Measurements from ENCODE around the gene ENTPD1. TPM values are rescaled to one million over a fixed set of nuclear protein-coding genes. Genes with fewer than 3 reads are reported as not detected.
A peak's percentile ranks its signal among the peaks of the same experiment; 100 is the strongest.

The ENTPD1 gene
- total RNA-seq, 2 experiments from 2014 or later, result 0.26 to 0.35 TPM

DNA sequence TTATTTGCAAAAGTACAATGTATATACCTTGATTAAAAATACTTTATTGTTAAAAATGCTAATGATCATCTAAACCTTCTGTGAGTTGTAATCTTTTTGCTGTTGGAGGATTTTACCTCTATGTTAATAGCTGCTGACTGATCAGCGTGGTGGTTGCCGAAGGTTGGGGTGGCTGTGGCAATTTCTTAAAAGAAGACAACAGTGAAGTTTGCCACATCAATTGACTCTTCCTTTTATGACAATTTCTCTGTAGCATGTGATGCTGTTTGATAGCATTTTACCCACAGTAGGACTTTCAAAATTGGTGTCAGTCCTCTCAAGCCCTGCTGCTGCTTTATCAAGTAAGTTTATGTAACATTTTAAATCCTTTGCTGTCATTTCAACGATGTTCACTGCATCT lies 16.9 kb upstream of the ENTPD1 start:
- Mint-ChIP-seq H3K27me3 (ENCODE audit: low read depth) (peaks cover 15% of the 10 kb centered on the region), H3K9me3 (no peaks in the 10 kb centered on the region), H3K4me1 (ENCODE audit: low read depth) (no peaks in the 10 kb centered on the region), H3K27ac (no peak overlapping the region), H3K36me3 (ENCODE audit: low read depth) (no peaks in the 10 kb centered on the region), H3K4me3 (no peak overlapping the region)
- intact Hi-C loops (cut with micrococcal nuclease), result no loop called here
- no peak for DNase-seq
- CTCF ChIA-PET, result no interaction called here

DNA sequence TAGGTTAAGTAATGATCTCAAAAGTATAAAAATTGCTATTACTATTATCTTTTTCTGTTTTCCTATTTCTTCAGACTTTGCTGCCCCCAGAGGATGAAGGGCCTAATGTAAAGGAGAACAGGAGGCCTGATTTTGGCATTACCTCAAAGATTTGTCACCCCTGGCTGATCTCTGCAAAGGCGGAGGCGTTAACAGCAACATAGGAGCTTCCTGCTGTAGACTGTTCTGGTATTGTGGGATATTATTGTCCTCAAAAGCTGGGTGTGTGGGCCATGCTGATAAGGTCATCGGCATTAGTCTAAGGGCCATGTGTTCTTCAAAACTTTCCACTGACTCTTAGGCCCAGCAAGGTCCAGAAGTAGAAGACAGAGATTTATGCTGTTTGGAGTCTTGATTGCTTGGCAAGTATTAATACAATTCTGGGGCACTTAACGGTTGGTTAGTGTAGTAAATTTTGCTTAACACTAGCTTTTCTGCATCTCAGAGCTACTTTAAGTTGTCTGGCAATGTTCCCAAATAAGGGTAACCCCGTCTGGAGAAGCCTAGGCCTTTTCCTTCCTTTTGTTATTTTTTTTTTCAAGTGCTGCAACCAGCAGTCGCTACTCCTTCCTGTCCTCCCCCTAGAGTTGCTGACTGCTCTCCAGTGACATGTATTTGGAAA lies 14.0 kb upstream of the ENTPD1 start:
- no peak for DNase-seq
- CTCF ChIA-PET, result no interaction called here
- H3K36me3 Mint-ChIP-seq (ENCODE audit: low read depth), result no peaks in the 10 kb centered on the region
- H3K4me1 Mint-ChIP-seq (ENCODE audit: low read depth), result no peaks in the 10 kb centered on the region
- peaks cover 11% of the 10 kb centered on the region for H3K27me3 Mint-ChIP-seq (ENCODE audit: low read depth)
- intact Hi-C loops (cut with micrococcal nuclease), result no loop called here
- H3K9me3 Mint-ChIP-seq, result no peaks in the 10 kb centered on the region
- no peak overlapping the region for H3K4me3 Mint-ChIP-seq
- H3K27ac Mint-ChIP-seq, result no peak overlapping the region

DNA sequence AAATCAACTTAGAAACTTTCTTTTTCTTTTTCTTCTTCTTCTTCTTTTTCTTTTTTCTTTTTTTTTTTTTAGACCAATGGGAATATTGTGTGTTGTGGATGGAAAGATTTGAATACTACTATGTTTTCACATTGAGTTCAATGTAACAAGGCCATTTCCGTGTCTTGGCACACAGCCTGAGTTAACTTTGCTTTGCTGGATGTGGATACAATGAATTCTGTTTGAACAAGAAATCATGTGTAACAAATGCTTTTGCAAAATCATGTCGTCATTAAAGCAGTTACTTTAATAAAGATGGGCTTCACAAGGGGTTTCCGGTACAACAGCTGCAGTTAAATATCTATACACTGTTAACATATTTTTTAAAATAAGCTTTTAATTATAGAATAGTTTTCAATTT lies 13.5 kb upstream of the ENTPD1 start:
- H3K27ac Mint-ChIP-seq, result no peak overlapping the region
- intact Hi-C loops (cut with micrococcal nuclease), result no loop called here
- CTCF ChIA-PET, result no interaction called here
- peaks cover 9% of the 10 kb centered on the region for H3K27me3 Mint-ChIP-seq (ENCODE audit: low read depth)
- H3K4me1 Mint-ChIP-seq (ENCODE audit: low read depth), result no peaks in the 10 kb centered on the region
- H3K36me3 Mint-ChIP-seq (ENCODE audit: low read depth), result no peaks in the 10 kb centered on the region
- no peak overlapping the region for H3K4me3 Mint-ChIP-seq
- DNase-seq, result no peak
- H3K9me3 Mint-ChIP-seq, result no peaks in the 10 kb centered on the region

DNA sequence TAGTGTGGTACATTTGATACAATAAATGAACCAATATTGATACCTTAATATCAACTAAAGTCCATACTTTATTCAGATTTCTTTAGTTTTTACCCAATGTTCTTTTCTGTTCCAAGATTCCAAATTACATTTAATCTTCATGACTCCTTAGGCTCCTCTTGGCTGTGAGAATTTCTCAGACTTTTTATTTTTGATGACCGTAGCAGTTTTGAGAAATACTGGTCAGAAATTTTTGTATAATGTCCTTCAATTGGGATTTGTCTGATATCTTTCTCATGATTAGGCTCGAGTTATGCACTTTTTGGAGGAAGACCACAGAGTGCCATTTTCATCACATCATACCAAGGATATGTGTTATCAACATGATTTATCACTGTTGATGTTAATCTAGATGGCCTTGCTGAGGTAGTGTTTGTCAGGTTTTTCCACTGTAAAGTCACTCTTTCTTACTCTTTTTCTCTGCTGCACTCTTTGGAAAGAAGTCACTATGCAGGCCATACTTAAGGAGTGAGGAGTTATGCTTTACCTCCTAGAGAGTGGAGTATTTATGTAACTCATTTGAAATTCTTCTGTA lies 12.9 kb upstream of the ENTPD1 start:
- intact Hi-C loops (cut with micrococcal nuclease), result no loop called here
- H3K4me1 Mint-ChIP-seq (ENCODE audit: low read depth), result no peaks in the 10 kb centered on the region
- H3K4me3 Mint-ChIP-seq, result no peak overlapping the region
- DNase-seq, result no peak
- CTCF ChIA-PET, result interaction anchor here (0.6 kb wide), 1 partner anchor 99 kb away, joined by 4 read pairs; no protein-coding TSS in a partner anchor
- H3K27me3 Mint-ChIP-seq (ENCODE audit: low read depth), result peaks cover 4% of the 10 kb centered on the region
- H3K27ac Mint-ChIP-seq, result no peak overlapping the region
- no peaks in the 10 kb centered on the region for H3K36me3 Mint-ChIP-seq (ENCODE audit: low read depth)
- H3K9me3 Mint-ChIP-seq, result no peaks in the 10 kb centered on the region

DNA sequence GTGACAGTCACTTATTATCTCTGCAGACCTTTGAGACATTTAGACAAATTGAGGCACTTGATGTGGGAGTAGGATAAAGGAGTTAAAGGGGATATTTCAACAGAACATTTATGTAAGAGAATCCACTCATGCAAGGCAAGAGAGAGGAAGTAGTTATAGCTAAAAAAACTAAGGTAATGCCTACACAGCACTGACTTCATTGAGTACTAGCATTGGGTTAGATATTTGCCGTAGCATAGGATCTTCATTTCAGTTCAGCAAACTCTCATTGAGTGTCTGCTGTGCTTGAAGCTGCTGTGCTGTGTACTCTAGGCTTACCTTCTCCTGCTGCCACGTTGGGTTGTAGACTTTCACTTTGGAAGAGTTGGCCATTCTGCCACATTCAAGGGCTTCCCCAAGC lies 10.5 kb upstream of the ENTPD1 start:
- CTCF ChIA-PET, result interaction anchor here (1.4 kb wide), 1 partner anchor 52 kb away, joined by 4 read pairs; the partner anchor contains the start of gene TCTN3
- H3K27me3 Mint-ChIP-seq (ENCODE audit: low read depth), result peaks cover 12% of the 10 kb centered on the region
- intact Hi-C loops (cut with micrococcal nuclease), result no loop called here
- H3K4me1 Mint-ChIP-seq (ENCODE audit: low read depth), result no peaks in the 10 kb centered on the region
- H3K4me3 Mint-ChIP-seq, result no peak overlapping the region
- DNase-seq, result no peak
- H3K27ac Mint-ChIP-seq, result no peak overlapping the region
- no peaks in the 10 kb centered on the region for H3K36me3 Mint-ChIP-seq (ENCODE audit: low read depth)
- no peaks in the 10 kb centered on the region for H3K9me3 Mint-ChIP-seq

DNA sequence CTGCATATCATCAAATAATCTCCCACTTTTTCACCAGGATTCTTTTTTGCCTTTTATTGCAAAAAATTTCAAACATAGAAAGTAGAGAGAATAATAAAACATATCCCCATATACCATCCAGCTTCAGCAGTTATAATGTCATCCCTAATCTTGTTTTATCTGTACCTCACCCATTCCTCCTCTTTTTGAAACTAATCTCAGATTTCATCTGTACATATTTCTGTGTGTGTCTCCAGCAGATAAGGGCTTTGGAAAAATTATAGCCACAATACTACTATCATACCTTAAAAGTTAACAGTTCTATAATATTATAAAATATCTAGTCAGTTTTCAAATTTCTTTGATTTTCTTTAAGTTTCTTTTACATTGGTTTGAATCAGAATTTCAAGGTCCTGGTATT lies 7.6 kb upstream of the ENTPD1 start:
- CTCF ChIA-PET, result no interaction called here

DNA sequence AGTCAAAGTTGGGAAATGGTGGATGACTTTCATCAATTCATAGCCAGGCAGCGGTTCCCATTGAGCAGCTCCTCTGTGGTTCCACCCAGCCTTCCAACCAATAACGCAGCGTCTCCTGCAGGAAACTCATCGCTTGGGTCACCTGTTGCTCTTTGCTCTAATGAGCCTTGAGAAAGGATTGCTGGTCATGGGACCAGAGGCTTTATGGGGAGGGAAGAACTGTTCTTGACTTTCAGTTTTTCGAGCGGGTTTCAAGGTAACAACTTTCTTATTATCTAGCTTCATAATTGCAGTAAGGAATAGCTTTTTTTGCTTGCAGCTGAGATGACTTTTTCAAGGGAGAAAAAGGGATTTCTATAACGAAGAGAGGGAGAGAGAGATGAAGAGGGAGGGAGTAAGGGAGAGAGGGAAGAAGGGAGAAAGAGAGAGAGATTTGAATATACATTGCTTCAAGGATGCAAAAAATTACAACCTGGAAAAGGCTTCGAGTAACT lies 405 bp upstream of the ENTPD1 start:
- no peak for DNase-seq
- intact Hi-C loops (cut with micrococcal nuclease), result loop anchor here (5.0 kb wide), 1 partner anchor 87 kb away; no protein-coding TSS in a partner anchor
- H3K27me3 Mint-ChIP-seq (ENCODE audit: low read depth), result peaks cover 28% of the 10 kb centered on the region
- H3K9me3 Mint-ChIP-seq, result no peaks in the 10 kb centered on the region
- CTCF ChIA-PET, result interaction anchor here (1.5 to 2.2 kb wide), 2 partner anchors 62 to 86 kb away, joined by 4 to 13 read pairs; partner anchors contain the start of gene TCTN3
- peak overlapping the region; percentile 30 for H3K4me3 Mint-ChIP-seq
- H3K4me1 Mint-ChIP-seq (ENCODE audit: low read depth), result peaks cover 5% of the 10 kb centered on the region
- H3K27ac Mint-ChIP-seq, result no peak overlapping the region
- H3K36me3 Mint-ChIP-seq (ENCODE audit: low read depth), result no peaks in the 10 kb centered on the region

More for the DNA sequence above, 7.6 kb upstream of the ENTPD1 start:
- no peaks in the 10 kb centered on the region for H3K9me3 Mint-ChIP-seq
- no peaks in the 10 kb centered on the region for H3K36me3 Mint-ChIP-seq (ENCODE audit: low read depth)
- peaks cover 19% of the 10 kb centered on the region for H3K27me3 Mint-ChIP-seq (ENCODE audit: low read depth)
- no peak overlapping the region for H3K27ac Mint-ChIP-seq
- DNase-seq, result no peak
- intact Hi-C loops (cut with micrococcal nuclease), result no loop called here
- H3K4me1 Mint-ChIP-seq (ENCODE audit: low read depth), result no peaks in the 10 kb centered on the region
- no peak overlapping the region for H3K4me3 Mint-ChIP-seq

DNA sequence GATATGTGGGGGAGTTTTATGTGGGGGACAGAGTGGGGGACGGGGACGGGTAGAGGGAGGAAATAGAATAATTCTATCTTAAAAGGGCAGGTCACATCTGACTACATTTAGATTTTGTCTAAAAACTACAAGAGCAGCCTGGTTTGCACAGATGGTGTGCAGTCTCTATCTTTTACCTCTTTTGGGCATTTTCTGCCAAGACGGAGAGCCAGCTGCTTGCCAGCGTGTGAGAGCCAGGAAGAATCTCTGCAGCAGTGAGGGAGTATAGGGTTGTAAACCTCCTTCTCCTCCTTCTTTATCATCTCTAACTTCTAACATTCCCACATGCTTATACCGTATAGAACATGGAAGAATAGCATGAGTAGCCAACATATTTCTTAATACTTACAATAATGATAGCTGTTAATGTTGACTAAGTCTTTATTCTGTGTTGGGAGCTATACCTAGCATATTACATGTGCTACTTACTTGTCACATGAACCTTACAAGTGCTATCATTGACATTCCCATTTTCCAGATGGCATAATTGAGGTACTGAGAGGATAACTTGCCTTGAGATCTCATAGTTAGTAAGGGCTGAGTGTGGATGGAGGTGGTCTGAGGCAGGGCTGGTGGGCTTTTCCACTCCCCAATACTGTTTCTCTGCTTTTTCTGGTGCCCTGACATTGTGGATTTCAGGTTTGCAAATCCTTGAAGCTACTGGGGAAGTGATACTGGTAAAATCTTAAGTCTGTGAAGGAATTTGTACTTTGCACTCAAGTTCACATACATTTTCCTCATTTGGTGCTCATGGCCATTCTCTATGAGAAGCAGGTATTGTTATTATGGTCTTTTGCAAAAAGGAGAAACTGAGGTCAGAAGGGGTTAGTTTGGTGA lies 1.1 kb downstream of the ENTPD1 start:
- Mint-ChIP-seq H3K36me3 (ENCODE audit: low read depth) (no peaks in the 10 kb centered on the region), H3K27ac (no peak overlapping the region), H3K4me1 (ENCODE audit: low read depth) (peaks cover 10% of the 10 kb centered on the region), H3K4me3 (no peak overlapping the region), H3K27me3 (ENCODE audit: low read depth) (peaks cover 21% of the 10 kb centered on the region), H3K9me3 (no peaks in the 10 kb centered on the region)
- CTCF ChIA-PET, result interaction anchor here (2.2 kb wide), 1 partner anchor 84 kb away, joined by 13 read pairs; no protein-coding TSS in a partner anchor
- no peak for DNase-seq
- intact Hi-C loops (cut with micrococcal nuclease), result loop anchor here (5.0 kb wide), 1 partner anchor 85 kb away; no protein-coding TSS in a partner anchor

DNA sequence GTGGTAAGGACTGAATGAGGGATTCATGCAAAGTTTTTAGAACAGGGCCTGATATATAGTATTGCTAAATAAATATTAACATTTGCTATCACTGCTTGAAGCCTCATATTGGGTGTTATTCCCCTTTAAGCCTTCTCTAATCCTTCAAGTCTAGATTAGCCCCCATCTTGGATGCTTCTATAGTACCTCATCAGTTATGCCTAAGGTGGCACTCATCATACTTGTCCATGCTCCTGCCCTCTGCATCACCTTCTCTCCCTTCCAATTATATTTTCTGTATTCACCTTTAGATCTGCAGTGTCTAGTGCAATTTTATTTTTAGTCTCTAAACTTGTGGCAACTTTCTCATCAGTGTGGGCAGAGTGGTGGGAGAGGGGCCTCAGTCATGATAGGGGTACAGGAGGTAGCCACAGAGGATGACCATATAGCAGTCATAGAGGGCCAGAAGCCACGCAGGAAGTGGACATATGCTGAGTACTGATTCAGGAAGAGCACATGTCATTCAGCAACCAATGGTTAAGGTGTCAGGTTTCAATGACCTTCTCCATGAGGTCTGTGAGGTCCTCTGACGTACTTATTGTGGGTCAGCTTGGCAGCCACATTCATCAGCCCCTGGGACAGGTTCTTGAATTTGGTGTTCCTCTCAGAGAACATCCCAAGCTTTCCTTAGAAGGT lies 2.5 kb downstream of the ENTPD1 start:
- Mint-ChIP-seq H3K27ac (no peak overlapping the region), H3K27me3 (ENCODE audit: low read depth) (peaks cover 21% of the 10 kb centered on the region), H3K36me3 (ENCODE audit: low read depth) (no peaks in the 10 kb centered on the region), H3K4me1 (ENCODE audit: low read depth) (peaks cover 14% of the 10 kb centered on the region), H3K4me3 (no peak overlapping the region), H3K9me3 (no peaks in the 10 kb centered on the region)
- CTCF ChIA-PET, result interaction anchor here (1.0 kb wide), 1 partner anchor 62 kb away, joined by 3 read pairs; no protein-coding TSS in a partner anchor
- intact Hi-C loops (cut with micrococcal nuclease), result loop anchor here (5.0 kb wide), 1 partner anchor 84 kb away; no protein-coding TSS in a partner anchor
- DNase-seq, result no peak

DNA sequence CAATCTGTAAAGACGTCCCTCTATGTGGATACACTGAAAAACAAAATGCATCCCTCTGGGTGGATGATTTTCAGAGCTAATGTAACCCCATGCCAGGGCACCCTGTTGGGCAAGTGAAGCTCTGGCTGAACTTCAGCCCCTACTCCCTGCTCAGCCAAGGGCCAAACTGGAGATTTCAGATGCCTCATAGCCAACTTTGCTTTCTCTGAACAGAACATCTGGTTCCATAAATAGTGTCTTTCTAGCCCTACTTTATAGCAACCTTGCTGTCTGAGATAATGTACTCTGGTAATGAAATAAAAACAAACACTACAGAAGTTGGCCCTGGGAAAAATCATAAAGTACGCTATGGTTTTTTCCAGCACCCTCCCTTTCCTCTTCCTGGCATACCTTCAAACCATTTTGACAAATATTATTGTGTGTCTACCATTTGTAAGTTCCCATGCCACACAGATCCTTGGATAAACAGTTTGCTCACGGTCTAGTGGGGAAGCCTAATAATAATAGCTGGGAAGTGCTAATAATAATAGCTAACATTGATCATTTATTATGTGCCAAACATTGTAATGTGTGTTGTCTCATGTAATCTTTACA lies 3.4 kb downstream of the ENTPD1 start:
- intact Hi-C loops (cut with micrococcal nuclease), result loop anchor here (5.0 kb wide), 1 partner anchor 83 kb away; no protein-coding TSS in a partner anchor
- Mint-ChIP-seq H3K27ac (no peak overlapping the region), H3K36me3 (ENCODE audit: low read depth) (no peaks in the 10 kb centered on the region), H3K9me3 (no peaks in the 10 kb centered on the region), H3K4me1 (ENCODE audit: low read depth) (peaks cover 14% of the 10 kb centered on the region), H3K27me3 (ENCODE audit: low read depth) (peaks cover 20% of the 10 kb centered on the region), H3K4me3 (no peak overlapping the region)
- DNase-seq, result no peak
- CTCF ChIA-PET, result interaction anchor here (1.0 to 1.1 kb wide), 4 partner anchors 62 to 82 kb away, joined by 3 to 5 read pairs (median 4); partner anchors contain the start of gene TCTN3

DNA sequence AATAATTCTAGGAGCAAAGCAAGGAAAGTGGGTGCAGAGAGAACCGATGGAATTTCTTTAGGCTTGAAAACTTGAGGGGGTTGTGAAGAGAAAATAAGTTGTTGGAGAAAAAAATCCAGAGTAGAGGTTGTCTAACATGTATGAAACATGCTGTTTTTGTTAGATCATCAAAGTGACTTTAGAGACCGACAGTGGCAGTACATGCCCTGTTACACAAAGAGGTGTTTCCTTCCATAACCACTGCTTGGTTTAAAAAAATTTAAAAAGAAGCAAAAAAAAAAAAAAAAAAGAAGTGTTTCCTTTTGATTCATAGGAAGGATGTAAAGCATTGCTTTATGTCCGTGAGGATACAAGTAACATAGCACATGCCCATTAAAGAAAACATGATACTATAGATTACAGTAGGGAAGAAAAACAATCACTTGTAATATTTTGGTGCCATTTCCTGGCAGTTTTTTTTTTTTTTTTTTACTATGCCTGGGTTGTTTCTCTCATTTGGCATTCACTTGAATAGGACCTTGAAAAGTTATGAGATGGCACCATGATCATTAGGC lies 6.1 kb downstream of the ENTPD1 start:
- no peak overlapping the region for H3K27ac Mint-ChIP-seq
- CTCF ChIA-PET, result no interaction called here
- intact Hi-C loops (cut with micrococcal nuclease), result no loop called here

More for the DNA sequence above, 6.1 kb downstream of the ENTPD1 start:
- DNase-seq, result no peak
- no peaks in the 10 kb centered on the region for H3K9me3 Mint-ChIP-seq
- peaks cover 7% of the 10 kb centered on the region for H3K27me3 Mint-ChIP-seq (ENCODE audit: low read depth)
- H3K4me1 Mint-ChIP-seq (ENCODE audit: low read depth), result peaks cover 10% of the 10 kb centered on the region
- H3K4me3 Mint-ChIP-seq, result no peak overlapping the region
- no peaks in the 10 kb centered on the region for H3K36me3 Mint-ChIP-seq (ENCODE audit: low read depth)

All from activated naive CD4-positive, alpha-beta T cell treated with anti-CD3 and anti-CD28 coated beads for 36 hours (primary cell).